NCI-H748 (cell line): ENCODE results near the gene IGSF22.
A peak's percentile ranks its signal among the peaks of the same experiment; 100 is the strongest.
"Not testable (repeated sequence)": the region's sequence is repeated elsewhere in the genome, so short reads cannot be mapped to it uniquely, and the experiment has no call there.

Experiments used
- DNase-seq: peaks from one replicate; lab custom pipeline; 2025; ENCODE audit not compliant: unreplicated experiment; lab: John Stamatoyannopoulos, UW

IGSF22 gene

GRCh38 chr11:18692941-18693760, 32.8 kb downstream of the IGSF22 start:
- no peak for DNase-seq

- DNase-seq: not testable (repeated sequence)
Measured at GRCh38 chr11:18691467-18692140, 34.4 kb downstream of the IGSF22 start.

- DNase-seq: no peak
Measured at GRCh38 chr11:18684267-18684666, 41.7 kb downstream of the IGSF22 start.

GRCh38 chr11:18682466-18682865, 43.5 kb downstream of the IGSF22 start:
- no peak for DNase-seq

GRCh38 chr11:18681949-18682348, 44.0 kb downstream of the IGSF22 start:
- DNase-seq: not testable (repeated sequence)

- DNase-seq: no peak
Measured at GRCh38 chr11:18677560-18677959, 48.4 kb downstream of the IGSF22 start.

- DNase-seq: no peak
Measured at GRCh38 chr11:18676803-18677202, 49.2 kb downstream of the IGSF22 start.

GRCh38 chr11:18672209-18672608, 53.8 kb downstream of the IGSF22 start:
- not testable (repeated sequence) for DNase-seq

- DNase-seq: no peak
Measured at GRCh38 chr11:18671246-18671645, 54.7 kb downstream of the IGSF22 start.

- peak; percentile 13 for DNase-seq
Measured at GRCh38 chr11:18669711-18670110, 56.3 kb downstream of the IGSF22 start.

- no peak for DNase-seq
Measured at GRCh38 chr11:18669219-18669596, 56.8 kb downstream of the IGSF22 start.

GRCh38 chr11:18668131-18668530, 57.9 kb downstream of the IGSF22 start:
- DNase-seq: no peak

GRCh38 chr11:18665353-18665872, 60.6 kb downstream of the IGSF22 start:
- DNase-seq: not testable (repeated sequence)

GRCh38 chr11:18657673-18658072, 68.3 kb downstream of the IGSF22 start:
- no peak for DNase-seq
